ENCODE data around the gene PRKG1.

Gene PRKG1

GRCh38 chr10:51607463-51607835 is 533.2 kb downstream of the PRKG1 start:
- H3K4me3 ChIP-seq (ENCODE audit: low read depth, low read length) = no peak overlapping the region
- TF ChIP-seq CTCF (IDR thresholded peaks at IDR 0.05; ENCODE audit: borderline replicate concordance, insufficient read depth, low read depth, low read length) = no peak

GRCh38 chr10:51608211-51608610 is 533.9 kb downstream of the PRKG1 start:
- no peak for TF ChIP-seq CTCF (IDR thresholded peaks at IDR 0.05; ENCODE audit: borderline replicate concordance, insufficient read depth, low read depth, low read length)

GRCh38 chr10:51615764-51616298 is 541.5 kb downstream of the PRKG1 start:
- H3K4me3 ChIP-seq (ENCODE audit: low read depth, low read length) = no peak overlapping the region
- no peak for TF ChIP-seq CTCF (IDR thresholded peaks at IDR 0.05; ENCODE audit: borderline replicate concordance, insufficient read depth, low read depth, low read length)

More at GRCh38 chr10:51608211-51608610, 533.9 kb downstream of the PRKG1 start:
- no peak overlapping the region for H3K4me3 ChIP-seq (ENCODE audit: low read depth, low read length)

GRCh38 chr10:51617576-51618235 is 543.4 kb downstream of the PRKG1 start:
- H3K4me3 ChIP-seq (ENCODE audit: low read depth, low read length) = no peak overlapping the region
- no peak for TF ChIP-seq CTCF (IDR thresholded peaks at IDR 0.05; ENCODE audit: borderline replicate concordance, insufficient read depth, low read depth, low read length)

GRCh38 chr10:51619365-51619764 is 545.1 kb downstream of the PRKG1 start:
- no peak for TF ChIP-seq CTCF (IDR thresholded peaks at IDR 0.05; ENCODE audit: borderline replicate concordance, insufficient read depth, low read depth, low read length)
- H3K4me3 ChIP-seq (ENCODE audit: low read depth, low read length) = no peak overlapping the region

DNA sequence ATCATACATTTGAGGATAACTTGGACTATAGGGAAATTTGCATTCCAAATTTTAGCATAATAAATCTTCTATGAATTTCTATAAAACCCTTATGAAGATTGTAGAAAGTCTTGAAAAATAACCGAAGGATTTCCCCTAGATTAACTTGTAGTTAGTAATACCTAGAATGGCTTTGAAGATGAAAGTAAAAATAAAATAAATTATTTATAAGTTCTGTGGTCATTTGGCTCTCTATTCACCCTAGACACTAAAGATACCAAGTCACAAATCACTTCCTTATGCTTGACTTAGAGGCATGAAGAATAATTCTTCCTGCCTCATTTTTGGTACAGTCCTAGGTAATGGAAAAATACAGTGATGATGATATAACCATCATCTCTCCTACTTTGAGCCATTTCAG is 545.8 kb downstream of the PRKG1 start:
- H3K4me3 ChIP-seq (ENCODE audit: low read depth, low read length) = no peak overlapping the region
- no peak for TF ChIP-seq CTCF (IDR thresholded peaks at IDR 0.05; ENCODE audit: borderline replicate concordance, insufficient read depth, low read depth, low read length)

- TF ChIP-seq CTCF (IDR thresholded peaks at IDR 0.05; ENCODE audit: borderline replicate concordance, insufficient read depth, low read depth, low read length) = no peak
- H3K4me3 ChIP-seq (ENCODE audit: low read depth, low read length) = no peak overlapping the region
These were observed 549.7 kb downstream of the PRKG1 start for GRCh38 chr10:51624013-51624412.
